Breast epithelium (tissue), 3 donors: ENCODE data around the gene SPOP.

Source experiments
- POLR2A ChIP-seq: fragments of 450-650 bp; IDR thresholded peaks from one replicate; pipeline ENCODE4 v1.6.1; 2016; ENCODE audit warnings: antibody characterized with exemption, mild to moderate bottlenecking, moderate library complexity
- TF ChIP-seq, protein P1 (sequence below), 3 donors: fragments of 450-650 bp; IDR thresholded peaks; one replicate each; pipeline ENCODE4 v1.5.1; 2016 to 2017; ENCODE audit warnings: antibody characterized with exemption in 3 of 3, mild to moderate bottlenecking in 3 of 3, moderate library complexity in 3 of 3

- TF ChIP-seq, protein P1, sequence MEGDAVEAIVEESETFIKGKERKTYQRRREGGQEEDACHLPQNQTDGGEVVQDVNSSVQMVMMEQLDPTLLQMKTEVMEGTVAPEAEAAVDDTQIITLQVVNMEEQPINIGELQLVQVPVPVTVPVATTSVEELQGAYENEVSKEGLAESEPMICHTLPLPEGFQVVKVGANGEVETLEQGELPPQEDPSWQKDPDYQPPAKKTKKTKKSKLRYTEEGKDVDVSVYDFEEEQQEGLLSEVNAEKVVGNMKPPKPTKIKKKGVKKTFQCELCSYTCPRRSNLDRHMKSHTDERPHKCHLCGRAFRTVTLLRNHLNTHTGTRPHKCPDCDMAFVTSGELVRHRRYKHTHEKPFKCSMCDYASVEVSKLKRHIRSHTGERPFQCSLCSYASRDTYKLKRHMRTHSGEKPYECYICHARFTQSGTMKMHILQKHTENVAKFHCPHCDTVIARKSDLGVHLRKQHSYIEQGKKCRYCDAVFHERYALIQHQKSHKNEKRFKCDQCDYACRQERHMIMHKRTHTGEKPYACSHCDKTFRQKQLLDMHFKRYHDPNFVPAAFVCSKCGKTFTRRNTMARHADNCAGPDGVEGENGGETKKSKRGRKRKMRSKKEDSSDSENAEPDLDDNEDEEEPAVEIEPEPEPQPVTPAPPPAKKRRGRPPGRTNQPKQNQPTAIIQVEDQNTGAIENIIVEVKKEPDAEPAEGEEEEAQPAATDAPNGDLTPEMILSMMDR (IDR thresholded peaks at IDR 0.05) = no peak
- TF ChIP-seq POLR2A = no peak
These were observed 99.9 kb downstream of the SPOP start for GRCh38 chr17:49577963-49578362.
